Measurements from ENCODE around the gene MYH3.

GRCh38 chr17:10622617-10623485 is 34.3 kb downstream of the MYH3 start:
- TF ChIP-seq GATA3 (IDR thresholded peaks at IDR 0.05; ENCODE audit: low read depth, low read length) = no peak
- no peak for TF ChIP-seq GATA2 (IDR thresholded peaks at IDR 0.05; ENCODE audit: low read depth, low read length)

Measured in SH-SY5Y (cell line).